NCI-H2196 treated with DMSO at 0.1 percent for 48 hours (cell line): ENCODE results near the gene MOB2.

Source experiments
- DNase-seq: peaks from one replicate; lab custom pipeline; 2025; ENCODE audit not compliant: unreplicated experiment; lab: John Stamatoyannopoulos, UW

MOB2 gene

GRCh38 chr11:1458340-1459218, 28.0 kb downstream of the MOB2 start:
- DNase-seq, result peak; percentile 69

DNA sequence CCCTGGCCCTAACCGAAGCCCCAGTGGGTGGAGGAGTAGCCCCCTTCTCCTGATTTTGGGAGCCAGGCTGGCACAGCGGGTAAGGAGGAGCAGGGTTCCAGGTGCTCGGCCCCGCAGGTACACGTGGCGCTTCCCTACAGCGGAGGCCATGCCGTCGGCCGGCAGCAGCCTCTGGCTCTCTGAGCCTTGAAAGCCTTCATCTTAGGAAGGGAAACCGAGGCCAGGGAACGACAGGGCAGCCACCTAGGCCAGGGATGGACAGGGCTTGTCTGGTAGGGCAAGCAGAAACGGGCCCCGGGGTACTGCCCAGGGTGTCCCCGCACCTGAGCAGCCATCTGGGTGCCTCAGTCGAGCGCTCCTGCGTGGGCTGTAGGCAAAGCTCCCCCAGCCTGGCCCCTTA, 28.7 kb downstream of the MOB2 start:
- no peak for DNase-seq

GRCh38 chr11:1457326-1457680, 29.3 kb downstream of the MOB2 start:
- DNase-seq, result no peak

DNA sequence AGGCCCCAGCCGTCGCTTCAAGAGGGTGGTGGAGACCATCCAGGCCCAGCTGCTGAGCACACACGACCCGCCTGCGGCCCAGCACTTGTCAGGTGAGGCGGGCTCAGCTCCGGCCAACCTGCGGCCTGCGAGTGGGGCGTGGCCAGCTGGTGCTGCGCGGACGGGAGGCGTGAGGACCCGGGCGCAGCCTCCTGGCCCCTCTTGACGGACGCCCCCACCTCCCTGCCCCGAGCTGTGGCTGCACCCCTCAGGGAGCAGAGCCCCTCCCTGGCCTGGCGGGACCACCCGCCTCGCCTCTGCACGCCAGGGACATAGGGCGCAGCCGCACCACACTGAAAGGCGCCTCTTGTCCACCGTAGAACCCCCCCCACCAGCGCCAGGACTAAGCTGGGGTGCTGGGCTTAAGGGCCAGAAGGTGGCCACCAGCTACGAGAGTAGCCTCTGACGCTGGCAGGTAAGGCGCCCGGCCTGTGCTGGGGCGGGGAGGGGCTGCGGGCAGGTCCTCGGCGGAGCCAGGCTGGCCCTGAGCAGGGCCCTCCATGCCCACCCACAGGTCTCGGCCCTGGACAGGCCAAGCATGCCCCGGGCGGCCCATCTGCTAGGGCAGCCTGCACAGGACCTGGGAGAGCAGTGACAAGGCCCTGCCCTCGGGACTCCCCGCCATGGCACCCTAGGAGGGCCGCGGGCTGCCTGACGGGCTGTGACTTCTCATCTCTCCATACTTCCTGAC, 29.8 kb downstream of the MOB2 start:
- no peak for DNase-seq

DNA sequence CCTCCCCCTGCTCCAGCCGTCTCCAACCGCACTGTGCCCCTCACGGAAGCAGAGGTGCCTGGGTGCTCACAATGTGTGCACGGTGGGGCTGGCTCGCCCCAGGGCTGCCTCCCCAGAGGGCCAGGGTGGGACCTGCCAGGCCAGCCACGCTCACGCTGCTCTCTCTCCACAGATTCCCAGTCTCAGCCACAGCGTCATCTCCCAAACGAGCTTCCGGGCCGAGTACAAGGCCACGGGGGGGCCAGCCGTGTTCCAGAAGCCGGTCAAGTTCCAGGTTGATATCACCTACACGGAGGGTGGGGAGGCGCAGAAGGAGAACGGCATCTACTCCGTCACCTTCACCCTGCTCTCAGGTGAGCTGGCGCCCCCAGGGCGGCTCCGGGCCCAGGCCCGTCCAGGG, 30.4 kb downstream of the MOB2 start:
- DNase-seq, result no peak

GRCh38 chr11:1455763-1456060, 30.9 kb downstream of the MOB2 start:
- DNase-seq, result no peak

DNA sequence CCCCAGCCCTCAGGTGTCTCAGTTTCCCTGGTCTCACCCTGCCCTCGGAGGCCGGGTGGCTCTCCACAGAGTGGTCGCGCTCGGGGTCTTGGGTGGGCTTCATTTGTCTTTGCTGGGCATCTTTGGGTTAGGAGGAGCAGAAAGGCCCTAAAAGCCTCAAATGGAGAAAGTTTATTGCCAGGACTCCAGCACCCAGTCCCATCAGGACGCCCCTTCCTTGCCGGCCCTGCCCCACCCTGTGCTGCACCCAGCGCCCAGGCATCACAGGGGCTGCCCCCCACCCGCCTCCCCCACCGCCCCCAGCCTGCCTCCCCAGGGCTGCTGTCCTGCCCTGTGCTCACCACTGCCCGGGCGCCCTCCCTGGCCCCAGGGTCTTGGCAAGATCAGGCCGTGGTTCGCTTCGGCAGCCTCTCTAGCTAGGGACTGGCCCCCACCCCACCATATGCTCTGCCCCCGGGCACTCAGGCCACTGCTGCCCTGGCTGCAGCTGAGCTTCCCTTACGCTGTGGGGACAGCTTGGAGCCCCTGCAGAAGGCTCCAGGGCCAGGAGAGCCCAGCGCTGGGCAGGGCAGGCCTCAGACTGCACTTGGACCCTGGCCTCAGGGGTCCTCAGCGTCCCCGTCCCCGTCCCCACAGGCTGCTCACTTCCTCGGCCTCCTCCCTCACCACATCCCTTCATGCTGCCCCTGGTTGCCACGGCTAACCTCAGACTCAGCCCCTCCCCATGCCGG, 31.4 kb downstream of the MOB2 start:
- no peak for DNase-seq

GRCh38 chr11:1454576-1454975, 32.0 kb downstream of the MOB2 start:
- DNase-seq, result no peak

GRCh38 chr11:1453611-1454034, 33.0 kb downstream of the MOB2 start:
- no peak for DNase-seq

DNA sequence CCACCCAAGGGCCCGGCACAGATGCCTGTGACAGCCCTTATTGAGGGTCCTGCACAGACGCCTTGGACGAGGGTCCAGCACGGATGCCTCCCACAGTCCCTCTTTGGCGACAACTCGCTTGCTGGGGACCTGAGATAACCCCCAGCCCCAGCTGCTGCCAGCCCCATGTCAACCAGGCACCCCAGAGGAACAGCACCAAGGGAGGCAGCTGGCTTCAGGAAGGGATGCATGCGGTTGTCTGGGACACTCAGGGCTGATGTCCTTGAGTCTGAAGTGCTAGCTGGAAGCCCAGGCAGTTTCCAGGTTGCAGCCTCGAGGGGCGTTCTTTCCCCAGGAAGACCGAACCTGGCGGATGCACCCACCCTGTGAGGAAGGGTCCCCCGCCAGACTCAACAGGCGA, 33.8 kb downstream of the MOB2 start:
- no peak for DNase-seq

GRCh38 chr11:1451781-1452470, 34.7 kb downstream of the MOB2 start:
- DNase-seq, result no peak

GRCh38 chr11:1450949-1451710, 35.4 kb downstream of the MOB2 start:
- DNase-seq, result no peak

DNA sequence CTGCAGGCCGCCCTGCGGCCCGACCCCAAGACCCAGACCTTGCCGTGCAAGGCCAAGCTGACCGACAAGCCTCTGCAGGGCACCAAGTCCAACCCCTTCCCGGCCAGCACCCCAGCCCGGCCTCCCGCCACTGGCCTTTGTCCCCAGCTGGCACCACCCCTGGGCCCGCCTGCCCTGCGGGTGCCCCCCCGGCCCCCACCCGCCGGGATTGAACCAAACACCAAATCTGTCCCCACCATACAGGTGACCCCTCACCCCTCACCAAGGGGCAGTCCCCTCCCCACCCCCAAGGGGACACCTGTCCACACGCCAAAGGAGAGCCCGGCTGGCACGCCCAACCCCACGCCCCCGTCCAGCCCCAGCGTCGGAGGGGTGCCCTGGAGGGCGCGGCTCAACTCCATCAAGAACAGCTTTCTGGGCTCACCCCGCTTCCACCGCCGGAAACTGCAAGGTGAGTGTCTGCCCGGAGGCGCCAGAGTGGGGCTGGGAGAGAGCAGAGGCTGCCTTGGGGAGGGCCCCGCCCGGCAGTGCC, 36.2 kb downstream of the MOB2 start:
- DNase-seq, result no peak

DNA sequence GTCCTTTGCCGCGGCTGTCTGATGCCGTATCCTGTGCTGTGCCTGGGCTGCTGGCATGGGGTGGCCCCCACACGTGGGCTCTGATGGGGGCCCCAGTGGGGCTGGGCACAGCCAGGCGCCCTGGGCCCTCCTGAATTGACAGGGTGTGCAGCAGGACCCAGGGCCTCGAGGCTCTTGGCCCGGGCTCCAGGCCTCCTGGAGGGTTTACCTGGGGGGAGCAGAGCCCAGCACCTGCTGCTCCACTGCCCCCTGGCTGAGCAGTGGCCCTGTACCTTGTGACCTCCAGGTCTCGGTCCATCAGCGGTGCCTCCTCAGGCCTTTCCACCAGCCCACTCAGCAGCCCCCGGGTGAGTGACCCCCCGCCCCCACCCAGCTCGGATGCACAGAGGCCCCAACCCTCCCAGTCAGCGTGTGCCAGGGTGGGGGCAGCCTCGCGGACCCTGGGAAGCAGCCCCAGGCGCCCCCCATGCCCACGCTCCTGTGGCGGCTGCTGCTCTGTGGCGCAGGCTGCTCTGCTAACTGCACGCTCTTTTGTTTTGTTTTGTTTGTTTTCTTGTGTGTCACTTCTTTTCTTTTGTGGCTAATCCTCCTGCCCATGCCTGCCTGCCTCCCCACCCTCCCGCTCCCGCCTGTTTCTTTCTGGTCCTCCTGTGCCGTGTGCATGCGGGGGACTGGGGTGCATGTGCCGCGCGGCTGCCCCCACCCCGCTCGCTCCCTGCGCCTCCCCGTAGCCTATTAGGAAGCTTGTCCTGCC, 36.9 kb downstream of the MOB2 start:
- DNase-seq, result no peak

DNA sequence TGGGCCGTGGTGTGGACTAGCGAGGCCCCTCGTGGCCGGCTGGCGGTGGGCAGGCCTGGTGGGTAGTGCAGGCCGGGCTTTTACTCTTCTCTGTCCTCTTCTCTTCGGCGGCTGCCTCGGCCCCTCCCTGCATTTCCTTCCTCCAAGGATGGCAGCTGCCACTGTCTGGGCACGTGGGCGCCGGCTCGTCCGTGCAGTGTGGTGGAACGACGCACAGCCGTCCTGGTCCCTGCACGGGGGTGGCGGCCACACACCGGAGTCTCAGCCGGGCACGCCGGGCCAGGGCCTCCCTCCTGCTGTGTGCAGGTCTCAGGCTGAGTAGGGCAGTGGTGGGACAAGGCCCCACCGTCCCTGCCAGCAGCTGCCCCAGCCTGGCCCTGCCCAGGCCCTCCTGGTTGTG, 37.7 kb downstream of the MOB2 start:
- DNase-seq, result no peak

- no peak for DNase-seq
Measured at GRCh38 chr11:1447845-1448825, 38.4 kb downstream of the MOB2 start.

DNA sequence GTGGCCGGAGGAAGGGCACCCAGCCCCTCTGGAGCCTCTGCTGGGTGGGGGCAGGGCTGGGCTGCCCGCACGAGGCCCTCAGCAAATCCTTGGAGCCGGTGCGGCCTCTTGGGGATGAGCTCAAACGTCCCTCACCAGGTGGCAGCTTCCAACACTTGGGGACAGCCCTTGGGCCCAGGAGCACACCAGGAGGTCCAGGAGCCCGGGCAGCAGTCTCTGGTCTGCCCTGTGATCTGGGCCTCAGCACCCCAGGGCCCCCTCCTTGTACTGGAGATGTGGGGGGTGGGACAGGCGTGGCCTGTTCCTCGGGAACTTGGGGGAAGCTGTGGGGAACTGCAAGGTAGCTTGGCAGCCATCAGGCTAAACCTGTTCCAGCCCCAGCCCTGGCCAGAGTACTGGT, 40.0 kb downstream of the MOB2 start:
- no peak for DNase-seq

- no peak for DNase-seq
Measured at GRCh38 chr11:1445741-1446445, 40.7 kb downstream of the MOB2 start.
